DND-41 (cell line): ENCODE results near the gene VCAN.
A peak's percentile ranks its signal among the peaks of the same experiment; 100 is the strongest.

Source experiments
- ATAC-seq: fragments of 200-7000 bp; cut with Tn5 transposase; 3 replicates; pipeline ENCODE4 v1.9.1; 2021; ENCODE audit warnings: low read depth; ENCODE audit not compliant: insufficient read depth
- DNase-seq: peaks from one replicate; pipeline ENCODE4 v3.0.0-alpha.2; 2020
- H2AFZ ChIP-seq: 2 replicates; pipeline ENCODE4 v1.6.0; 2012; ENCODE audit warnings: low read depth, low read length
- H3K27ac ChIP-seq: 2 replicates; pipeline ENCODE4 v1.5.1; 2012; ENCODE audit warnings: low read length, inconsistent platforms
- H3K27me3 ChIP-seq: fragments of 200-600 bp; sonication (generic); 2 replicates; pipeline ENCODE4 v1.6.0; 2012; ENCODE audit warnings: low read length, mild to moderate bottlenecking, inconsistent platforms; ENCODE audit not compliant: insufficient read depth, poor library complexity
- H3K36me3 ChIP-seq: 2 replicates; pipeline ENCODE4 v1.5.1; 2012; ENCODE audit warnings: low read length, inconsistent platforms; ENCODE audit not compliant: insufficient read depth
- H3K4me1 ChIP-seq: 2 replicates; pipeline ENCODE4 v1.5.1; 2012; ENCODE audit warnings: mild to moderate bottlenecking, low read length; ENCODE audit not compliant: insufficient read depth
- H3K4me2 ChIP-seq: 2 replicates; pipeline ENCODE4 v1.6.0; 2012; ENCODE audit warnings: mild to moderate bottlenecking, moderate library complexity, low read length, inconsistent platforms; ENCODE audit not compliant: insufficient read depth
- H3K4me3 ChIP-seq, 2 experiments: fragments of 200-600 bp in 1 of 2; shearing (Covaris generic) in 1 of 2; 2 replicates each; pipeline ENCODE4 v1.5.1; 2012 to 2016; ENCODE audit warnings: inconsistent platforms in 2 of 2, low read length in 2 of 2, mild to moderate bottlenecking in 2 of 2, low read depth in 1 of 2, moderate library complexity in 1 of 2
- H3K79me2 ChIP-seq: 2 replicates; pipeline ENCODE4 v1.6.0; 2012; ENCODE audit warnings: low read length, inconsistent platforms; ENCODE audit not compliant: insufficient read depth
- H3K9ac ChIP-seq: 2 replicates; pipeline ENCODE4 v1.6.0; 2012; ENCODE audit warnings: low read depth, mild to moderate bottlenecking, inconsistent platforms, low read length, moderate library complexity
- H3K9me3 ChIP-seq: 2 replicates; pipeline ENCODE4 v1.5.1; 2012; ENCODE audit warnings: low read length, moderate library complexity, mild to moderate bottlenecking, inconsistent platforms; ENCODE audit not compliant: insufficient read depth, severe bottlenecking
- H4K20me1 ChIP-seq: 2 replicates; pipeline ENCODE4 v1.6.0; 2012; ENCODE audit warnings: low read length; ENCODE audit not compliant: insufficient read depth
- EZH2 ChIP-seq: IDR thresholded peaks from 3 replicates; pipeline ENCODE4 v1.6.1; 2012; ENCODE audit warnings: borderline replicate concordance, low read depth, mild to moderate bottlenecking, moderate library complexity, low read length, inconsistent platforms; ENCODE audit not compliant: severe bottlenecking
- TF ChIP-seq, protein P1 (sequence below): IDR thresholded peaks from 2 replicates; pipeline ENCODE4 v1.5.1; 2012; ENCODE audit warnings: borderline replicate concordance, low read length, moderate library complexity, mild to moderate bottlenecking; ENCODE audit not compliant: poor library complexity, severe bottlenecking; ENCODE audit errors: extremely low read depth

Gene VCAN

DNA sequence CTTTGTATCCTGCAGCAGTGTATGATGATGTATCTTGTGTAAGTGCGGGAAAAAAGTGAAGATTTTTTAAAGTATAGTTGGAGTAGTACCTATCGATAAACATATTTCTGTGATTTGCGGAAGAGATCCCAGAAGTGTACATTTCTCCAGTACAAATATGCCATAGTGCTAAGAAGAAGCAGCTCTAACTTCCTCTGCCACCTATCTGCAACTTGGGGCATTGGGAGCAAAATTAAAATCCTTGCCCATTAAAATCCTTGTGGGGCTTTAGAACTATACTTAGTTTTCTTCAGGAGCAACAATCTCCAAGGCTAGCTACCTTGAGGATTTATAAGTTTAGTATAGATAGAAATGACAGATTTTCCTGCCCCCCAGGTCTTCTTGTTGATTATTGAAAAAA is 123.7 kb downstream of the VCAN start:
- ATAC-seq, result no peak
- Histone ChIP-seq H3K27me3 (no peaks in the 10 kb centered on the region), H4K20me1 (no peaks in the 10 kb centered on the region), H3K4me3 (no peak overlapping the region), H3K9ac (no peak overlapping the region), H3K4me2 (no peak overlapping the region), H3K36me3 (no peaks in the 10 kb centered on the region), H3K4me1 (no peaks in the 10 kb centered on the region), H2AFZ (no peak overlapping the region), H3K27ac (no peak overlapping the region), H3K9me3 (no peaks in the 10 kb centered on the region), H3K79me2 (no peaks in the 10 kb centered on the region)
- DNase-seq, result no peak
- TF ChIP-seq, protein P1, sequence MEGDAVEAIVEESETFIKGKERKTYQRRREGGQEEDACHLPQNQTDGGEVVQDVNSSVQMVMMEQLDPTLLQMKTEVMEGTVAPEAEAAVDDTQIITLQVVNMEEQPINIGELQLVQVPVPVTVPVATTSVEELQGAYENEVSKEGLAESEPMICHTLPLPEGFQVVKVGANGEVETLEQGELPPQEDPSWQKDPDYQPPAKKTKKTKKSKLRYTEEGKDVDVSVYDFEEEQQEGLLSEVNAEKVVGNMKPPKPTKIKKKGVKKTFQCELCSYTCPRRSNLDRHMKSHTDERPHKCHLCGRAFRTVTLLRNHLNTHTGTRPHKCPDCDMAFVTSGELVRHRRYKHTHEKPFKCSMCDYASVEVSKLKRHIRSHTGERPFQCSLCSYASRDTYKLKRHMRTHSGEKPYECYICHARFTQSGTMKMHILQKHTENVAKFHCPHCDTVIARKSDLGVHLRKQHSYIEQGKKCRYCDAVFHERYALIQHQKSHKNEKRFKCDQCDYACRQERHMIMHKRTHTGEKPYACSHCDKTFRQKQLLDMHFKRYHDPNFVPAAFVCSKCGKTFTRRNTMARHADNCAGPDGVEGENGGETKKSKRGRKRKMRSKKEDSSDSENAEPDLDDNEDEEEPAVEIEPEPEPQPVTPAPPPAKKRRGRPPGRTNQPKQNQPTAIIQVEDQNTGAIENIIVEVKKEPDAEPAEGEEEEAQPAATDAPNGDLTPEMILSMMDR, result peak; percentile 27
- no peak for TF ChIP-seq EZH2

DNA sequence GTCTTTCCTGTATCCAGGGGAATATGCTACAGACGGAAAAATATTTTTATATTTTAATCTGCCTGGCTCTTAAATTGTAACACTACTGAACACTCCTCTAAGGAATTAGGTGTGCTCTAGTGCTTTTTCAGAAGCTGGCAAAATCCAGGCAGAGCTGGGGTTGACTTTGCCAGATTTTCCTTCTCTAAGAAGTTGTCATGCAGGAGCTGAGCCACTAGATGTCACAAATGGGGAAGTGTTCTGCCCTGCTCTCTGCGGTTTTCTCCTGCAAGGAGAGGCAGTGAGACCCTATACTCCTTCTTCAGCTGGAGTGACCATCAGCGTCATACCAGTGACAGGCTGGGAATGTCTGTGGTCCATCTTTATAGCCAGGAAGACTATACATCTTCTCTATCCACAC is 136.6 kb downstream of the VCAN start:
- ATAC-seq (peak; percentile 69; the same call in 2 of the 3 replicates), DNase-seq (peak; percentile 28)
- H3K27ac ChIP-seq, result no peak overlapping the region
- no peak overlapping the region for H2AFZ ChIP-seq
- no peaks in the 10 kb centered on the region for H3K36me3 ChIP-seq
- TF ChIP-seq, protein P1, result peak; percentile 62
- no peak for TF ChIP-seq EZH2
- no peaks in the 10 kb centered on the region for H3K79me2 ChIP-seq
- H4K20me1 ChIP-seq, result no peaks in the 10 kb centered on the region
- no peak overlapping the region for H3K9ac ChIP-seq
- no peaks in the 10 kb centered on the region for H3K27me3 ChIP-seq
- no peaks in the 10 kb centered on the region for H3K9me3 ChIP-seq
- H3K4me2 ChIP-seq, result no peak overlapping the region
- no peaks in the 10 kb centered on the region for H3K4me1 ChIP-seq
- H3K4me3 ChIP-seq, result no peak overlapping the region

DNA sequence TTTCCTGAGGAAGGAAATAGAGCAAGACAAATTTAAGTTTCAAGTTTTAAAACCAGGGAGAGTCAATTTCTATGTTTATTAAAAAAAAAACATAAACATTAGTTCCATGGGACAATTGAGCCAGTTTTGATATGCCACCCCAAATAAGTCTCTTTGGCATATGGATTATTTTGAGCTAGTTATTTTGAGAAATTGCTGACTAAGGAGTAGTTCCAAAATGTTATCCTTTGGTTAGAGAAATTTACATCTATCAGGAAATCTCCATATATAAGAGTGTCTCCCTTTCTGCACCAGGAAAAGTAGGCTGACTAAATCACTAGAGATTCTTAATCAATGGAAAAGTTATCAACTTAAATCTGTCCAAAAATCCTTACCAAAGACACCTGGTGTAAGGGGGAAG is 143.3 kb downstream of the VCAN start:
- Histone ChIP-seq H3K27ac (no peak overlapping the region), H3K9me3 (peaks cover 10% of the 10 kb centered on the region), H4K20me1 (no peaks in the 10 kb centered on the region), H2AFZ (no peak overlapping the region), H3K9ac (no peak overlapping the region), H3K36me3 (no peaks in the 10 kb centered on the region), H3K27me3 (no peaks in the 10 kb centered on the region), H3K79me2 (no peaks in the 10 kb centered on the region), H3K4me1 (no peaks in the 10 kb centered on the region), H3K4me3 (no peak overlapping the region), H3K4me2 (no peak overlapping the region)
- DNase-seq (no peak), ATAC-seq (no peak)
- TF ChIP-seq, protein P1, result no peak
- no peak for TF ChIP-seq EZH2

DNA sequence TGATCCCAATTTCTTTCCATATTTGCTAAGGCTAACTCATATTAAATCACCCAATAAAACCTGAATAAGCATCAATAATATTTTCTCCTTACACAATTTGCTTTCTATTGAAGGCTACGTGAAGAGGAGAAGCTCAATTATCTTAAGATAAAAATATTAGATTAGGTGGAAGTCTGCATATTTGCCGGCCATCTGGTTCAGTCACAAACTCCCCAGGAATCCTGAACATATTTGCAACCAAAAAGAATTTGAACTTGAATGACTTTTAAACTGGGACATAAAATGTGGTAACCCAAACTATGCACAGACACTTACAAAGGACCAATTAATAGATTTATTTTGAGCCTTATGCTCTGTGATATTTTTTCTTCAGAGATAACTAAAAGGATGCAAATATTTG is 156.8 kb downstream of the VCAN start:
- ATAC-seq (no peak), DNase-seq (no peak)
- Histone ChIP-seq H3K9me3 (no peaks in the 10 kb centered on the region), H3K79me2 (no peaks in the 10 kb centered on the region), H3K4me2 (no peak overlapping the region), H3K4me1 (no peaks in the 10 kb centered on the region), H3K36me3 (no peaks in the 10 kb centered on the region), H2AFZ (no peak overlapping the region), H3K27ac (no peak overlapping the region), H3K27me3 (peaks cover 4% of the 10 kb centered on the region), H3K4me3 (no peak overlapping the region), H4K20me1 (no peaks in the 10 kb centered on the region), H3K9ac (no peak overlapping the region)
- no peak for TF ChIP-seq EZH2
- TF ChIP-seq, protein P1, result no peak
